NCI-H2171 (cell line): ENCODE measurements around the gene CCDC102B.

ENCODE experiments used
- DNase-seq: peaks from one replicate; lab custom pipeline; 2025; lab: John Stamatoyannopoulos, UW

Gene CCDC102B

GRCh38 chr18:69088973-69089372 lies 291.1 kb downstream of the CCDC102B start:
- DNase-seq, result no peak

GRCh38 chr18:69097349-69097748 lies 299.5 kb downstream of the CCDC102B start:
- no peak for DNase-seq

- DNase-seq, result no peak
Observed at GRCh38 chr18:69102959-69103358, 305.1 kb downstream of the CCDC102B start.
